Measurements from ENCODE around the gene CA4.
"Not testable (repeated sequence)": the region's sequence is repeated elsewhere in the genome, so short reads cannot be mapped to it uniquely, and the experiment has no call there.

CA4 gene

DNA sequence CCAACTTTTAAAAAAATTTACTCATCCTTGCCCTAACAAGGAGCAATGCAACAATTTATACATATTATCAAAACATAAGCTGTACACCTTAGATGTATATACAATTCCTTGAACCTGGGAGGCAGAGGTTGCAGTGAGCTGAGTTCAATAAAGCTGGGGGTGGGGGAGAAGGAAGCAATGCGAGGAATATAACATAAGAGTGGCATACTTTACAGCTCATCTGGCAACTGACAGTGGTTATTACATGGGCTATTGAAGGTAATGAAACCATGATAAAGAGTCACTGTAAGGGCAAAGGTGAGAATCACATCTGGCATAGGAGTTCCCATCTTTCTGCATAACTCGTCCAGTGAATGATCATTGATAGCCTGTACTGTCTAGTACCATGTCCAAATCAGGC, 43.7 kb downstream of the CA4 start:
- no peak overlapping the region for H3K4me3 ChIP-seq (ENCODE audit: low read depth, low read length)
- H3K36me3 ChIP-seq (ENCODE audit: control insufficient read depth in 2 of 2, insufficient read depth in 1 of 2, low read length in 2 of 2): peaks cover 36 to 67% of the 10 kb centered on the region in 2 experiments
- POLR2A ChIA-PET: no interaction called here
- no peak overlapping the region for H3K27ac ChIP-seq (ENCODE audit: extremely low read depth, low read depth, low read length)
- no peaks in the 10 kb centered on the region for H3K4me1 ChIP-seq (ENCODE audit: control insufficient read depth, insufficient read depth, low read length)
- TF ChIP-seq, protein P1, sequence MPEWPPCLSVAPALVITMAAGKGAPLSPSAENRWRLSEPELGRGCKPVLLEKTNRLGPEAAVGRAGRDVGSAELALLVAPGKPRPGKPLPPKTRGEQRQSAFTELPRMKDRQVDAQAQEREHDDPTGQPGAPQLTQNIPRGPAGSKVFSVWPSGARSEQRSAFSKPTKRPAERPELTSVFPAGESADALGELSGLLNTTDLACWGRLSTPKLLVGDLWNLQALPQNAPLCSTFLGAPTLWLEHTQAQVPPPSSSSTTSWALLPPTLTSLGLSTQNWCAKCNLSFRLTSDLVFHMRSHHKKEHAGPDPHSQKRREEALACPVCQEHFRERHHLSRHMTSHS (tag by site-specific recombination; IDR thresholded peaks at IDR 0.05): no peak
- TF ChIP-seq ZNF768 (tag by site-specific recombination; IDR thresholded peaks at IDR 0.05) (no peak), ZNF302 (tag by site-specific recombination; IDR thresholded peaks at IDR 0.05; ENCODE audit: low read depth) (no peak), ZNF670 (tag by site-specific recombination; IDR thresholded peaks at IDR 0.05; ENCODE audit: low read depth) (no peak), ZNF555 (tag by site-specific recombination; conservative IDR thresholded peaks at IDR 0.05) (no peak), BCL6B (tag by site-specific recombination; IDR thresholded peaks at IDR 0.05) (no peak), ZNF548 (tag by site-specific recombination; IDR thresholded peaks at IDR 0.05) (no peak), ZNF292 (tag by site-specific recombination; IDR thresholded peaks at IDR 0.05; ENCODE audit: borderline replicate concordance, low read depth) (no peak), ZFP41 (tag by site-specific recombination; IDR thresholded peaks at IDR 0.05; ENCODE audit: borderline replicate concordance) (no peak), ZNF354C (tag by site-specific recombination; IDR thresholded peaks at IDR 0.05; ENCODE audit: borderline replicate concordance, low read depth) (no peak), ZNF148 (tag by site-specific recombination; IDR thresholded peaks at IDR 0.05; ENCODE audit: borderline replicate concordance) (no peak), ZNF777 (tag by site-specific recombination; IDR thresholded peaks at IDR 0.05; ENCODE audit: borderline replicate concordance) (no peak)
- TF ChIP-seq, protein P2, sequence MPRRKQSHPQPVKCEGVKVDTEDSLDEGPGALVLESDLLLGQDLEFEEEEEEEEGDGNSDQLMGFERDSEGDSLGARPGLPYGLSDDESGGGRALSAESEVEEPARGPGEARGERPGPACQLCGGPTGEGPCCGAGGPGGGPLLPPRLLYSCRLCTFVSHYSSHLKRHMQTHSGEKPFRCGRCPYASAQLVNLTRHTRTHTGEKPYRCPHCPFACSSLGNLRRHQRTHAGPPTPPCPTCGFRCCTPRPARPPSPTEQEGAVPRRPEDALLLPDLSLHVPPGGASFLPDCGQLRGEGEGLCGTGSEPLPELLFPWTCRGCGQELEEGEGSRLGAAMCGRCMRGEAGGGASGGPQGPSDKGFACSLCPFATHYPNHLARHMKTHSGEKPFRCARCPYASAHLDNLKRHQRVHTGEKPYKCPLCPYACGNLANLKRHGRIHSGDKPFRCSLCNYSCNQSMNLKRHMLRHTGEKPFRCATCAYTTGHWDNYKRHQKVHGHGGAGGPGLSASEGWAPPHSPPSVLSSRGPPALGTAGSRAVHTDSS (tag by site-specific recombination; IDR thresholded peaks at IDR 0.05): no peak
- CTCF ChIA-PET: no interaction called here
- no peaks in the 10 kb centered on the region for H3K9me3 ChIP-seq (ENCODE audit: control insufficient read depth, insufficient read depth, low read depth, low read length)

- H3K9me3 ChIP-seq (ENCODE audit: control insufficient read depth, insufficient read depth, low read depth, low read length); H3K4me3 ChIP-seq (ENCODE audit: low read depth, low read length); POLR2A ChIA-PET; H3K27ac ChIP-seq (ENCODE audit: extremely low read depth, low read depth, low read length); CTCF ChIA-PET; H3K4me1 ChIP-seq (ENCODE audit: control insufficient read depth, insufficient read depth, low read length): not testable (repeated sequence)
- peaks cover 35 to 64% of the 10 kb centered on the region in 2 experiments for H3K36me3 ChIP-seq (ENCODE audit: control insufficient read depth in 2 of 2, insufficient read depth in 1 of 2, low read length in 2 of 2)
These were observed 44.4 kb downstream of the CA4 start for GRCh38 chr17:60194141-60194540.

- CTCF ChIA-PET; H3K9me3 ChIP-seq (ENCODE audit: control insufficient read depth, insufficient read depth, low read depth, low read length): not testable (repeated sequence)
These were observed 48.9 kb downstream of the CA4 start for GRCh38 chr17:60198630-60199029.

GRCh38 chr17:60205782-60206181, 56.0 kb downstream of the CA4 start:
- CTCF ChIA-PET: not testable (repeated sequence)

More at GRCh38 chr17:60198630-60199029, 48.9 kb downstream of the CA4 start:
- H3K36me3 ChIP-seq (ENCODE audit: control insufficient read depth in 2 of 2, insufficient read depth in 1 of 2, low read length in 2 of 2): peaks cover 22 to 33% of the 10 kb centered on the region in 2 experiments
- not testable (repeated sequence) for H3K27ac ChIP-seq (ENCODE audit: extremely low read depth, low read depth, low read length); H3K4me3 ChIP-seq (ENCODE audit: low read depth, low read length); H3K4me1 ChIP-seq (ENCODE audit: control insufficient read depth, insufficient read depth, low read length)
- POLR2A ChIA-PET: interaction anchor here (0.8 kb wide), 1 partner anchor 33 kb away, joined by 3 read pairs; no protein-coding TSS in a partner anchor

DNA sequence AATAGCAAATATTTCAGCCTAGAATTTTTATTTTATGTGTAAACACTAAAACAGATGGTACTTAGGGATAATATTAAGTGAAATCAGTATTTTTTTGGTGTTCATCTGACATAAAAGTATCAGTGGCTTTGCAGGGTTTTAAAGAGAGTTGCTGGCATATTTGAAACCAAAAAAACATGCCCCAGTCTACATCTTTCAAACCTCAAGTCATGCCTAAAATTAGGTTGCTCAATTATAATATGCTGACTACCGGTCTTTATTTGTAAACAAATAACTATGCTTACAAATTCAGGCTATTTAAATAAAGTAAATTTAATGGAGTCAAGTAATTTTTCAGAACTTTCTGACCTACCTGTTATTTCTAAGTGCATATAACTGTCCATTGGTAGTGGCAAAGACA, 58.5 kb downstream of the CA4 start:
- H3K4me3 ChIP-seq (ENCODE audit: low read depth, low read length); H3K4me1 ChIP-seq (ENCODE audit: control insufficient read depth, insufficient read depth, low read length); H3K27ac ChIP-seq (ENCODE audit: extremely low read depth, low read depth, low read length); CTCF ChIA-PET; H3K9me3 ChIP-seq (ENCODE audit: control insufficient read depth, insufficient read depth, low read depth, low read length); H3K36me3 ChIP-seq (ENCODE audit: control insufficient read depth in 2 of 2, insufficient read depth in 1 of 2, low read length in 2 of 2); POLR2A ChIA-PET: not testable (repeated sequence)

More at GRCh38 chr17:60205782-60206181, 56.0 kb downstream of the CA4 start:
- H3K9me3 ChIP-seq (ENCODE audit: control insufficient read depth, insufficient read depth, low read depth, low read length); H3K27ac ChIP-seq (ENCODE audit: extremely low read depth, low read depth, low read length); H3K36me3 ChIP-seq (ENCODE audit: control insufficient read depth in 2 of 2, insufficient read depth in 1 of 2, low read length in 2 of 2); H3K4me1 ChIP-seq (ENCODE audit: control insufficient read depth, insufficient read depth, low read length); H3K4me3 ChIP-seq (ENCODE audit: low read depth, low read length); POLR2A ChIA-PET: not testable (repeated sequence)

Data from HEK293 (cell line).